Activated CD4-positive, alpha-beta T cell treated with anti-CD3 and anti-CD28 coated beads for 4 hours (primary cell): Measurements from ENCODE around the gene BCL2L13.
"Not testable (repeated sequence)": the region's sequence is repeated elsewhere in the genome, so short reads cannot be mapped to it uniquely, and the experiment has no call there.

ENCODE experiments used
- DNase-seq, 2 donors: peaks; one replicate each; pipeline ENCODE4 v3.0.0-alpha.2; 2020

BCL2L13 gene

GRCh38 chr22:17698276-17698675 lies 59.7 kb downstream of the BCL2L13 start:
- not testable (repeated sequence) for DNase-seq

- DNase-seq, result no peak
These were observed 60.4 kb downstream of the BCL2L13 start for GRCh38 chr22:17698948-17699347.

- DNase-seq, result no peak
These were observed 61.3 kb downstream of the BCL2L13 start for GRCh38 chr22:17699696-17700340.

- DNase-seq, result no peak
These were observed 62.2 kb downstream of the BCL2L13 start for GRCh38 chr22:17700778-17701177.

GRCh38 chr22:17703811-17704210 lies 65.3 kb downstream of the BCL2L13 start:
- DNase-seq, result no peak

- no peak for DNase-seq
These were observed 67.0 kb downstream of the BCL2L13 start for GRCh38 chr22:17705546-17705945.

GRCh38 chr22:17705951-17706900 lies 67.7 kb downstream of the BCL2L13 start:
- peak; percentile 26 to 47 for DNase-seq

- DNase-seq, result no peak
These were observed 68.4 kb downstream of the BCL2L13 start for GRCh38 chr22:17706947-17707346.

- DNase-seq, result no peak
These were observed 69.0 kb downstream of the BCL2L13 start for GRCh38 chr22:17707526-17707925.

- DNase-seq, result no peak
These were observed 71.5 kb downstream of the BCL2L13 start for GRCh38 chr22:17710023-17710422.

GRCh38 chr22:17712441-17712840 lies 73.9 kb downstream of the BCL2L13 start:
- DNase-seq, result no peak

GRCh38 chr22:17716529-17716928 lies 78.0 kb downstream of the BCL2L13 start:
- DNase-seq, result no peak

GRCh38 chr22:17717708-17718107 lies 79.2 kb downstream of the BCL2L13 start:
- no peak for DNase-seq

- no peak for DNase-seq
These were observed 81.4 kb downstream of the BCL2L13 start for GRCh38 chr22:17719911-17720310.

- DNase-seq, result no peak
These were observed 85.7 kb downstream of the BCL2L13 start for GRCh38 chr22:17724241-17724640.

- DNase-seq, result no peak
These were observed 86.3 kb downstream of the BCL2L13 start for GRCh38 chr22:17724678-17725499.

GRCh38 chr22:17725500-17725796 lies 86.9 kb downstream of the BCL2L13 start:
- no peak for DNase-seq

GRCh38 chr22:17726006-17726927 lies 87.7 kb downstream of the BCL2L13 start:
- no peak for DNase-seq

- no peak for DNase-seq
These were observed 88.7 kb downstream of the BCL2L13 start for GRCh38 chr22:17726928-17727897.

GRCh38 chr22:17728786-17729185 lies 90.2 kb downstream of the BCL2L13 start:
- DNase-seq, result no peak

GRCh38 chr22:17729561-17729960 lies 91.0 kb downstream of the BCL2L13 start:
- DNase-seq, result no peak
